GM12873 (cell line): ENCODE results near the gene LYRM4.

Experiments
- CTCF ChIP-seq: IDR thresholded peaks from 2 replicates; pipeline ENCODE4 v1.5.1; 2012; ENCODE audit warnings: low read depth, mild to moderate bottlenecking, moderate library complexity, low read length, control low read depth; ENCODE audit not compliant: insufficient read depth; ENCODE audit errors: missing control alignments

LYRM4 gene

GRCh38 chr6:5061152-5061551, 199.6 kb downstream of the LYRM4 start:
- no peak for TF ChIP-seq CTCF

GRCh38 chr6:5059036-5059896, 201.5 kb downstream of the LYRM4 start:
- no peak for TF ChIP-seq CTCF
